ENCODE measurements around the gene MAGI2. TPM values are rescaled to one million over a fixed set of nuclear protein-coding genes. Genes with fewer than 3 reads are reported as not detected.

Gene MAGI2
- polyA plus RNA-seq, 3 donors, result 0.03 to 0.11 TPM; not detected in 1

DNA sequence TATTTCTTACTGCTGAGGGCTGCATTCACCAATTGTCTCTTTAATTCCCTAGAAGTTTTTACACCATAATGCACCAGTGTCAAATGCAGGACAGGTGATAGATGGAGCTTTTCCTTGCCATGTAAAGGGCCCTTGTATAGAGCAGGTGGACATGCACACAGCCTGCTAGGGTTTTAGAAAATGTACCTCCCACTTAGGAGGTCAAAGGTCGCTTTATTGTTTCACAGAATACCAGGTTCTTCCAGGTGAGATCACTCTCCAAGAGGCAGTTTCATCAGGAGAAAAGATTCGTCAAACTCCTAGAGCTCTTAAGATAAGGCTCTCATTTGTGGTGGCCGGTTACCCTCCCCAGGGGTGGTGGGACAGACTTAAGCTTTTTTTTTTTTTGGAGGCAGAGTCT lies 1439.1 kb downstream of the MAGI2 start:
- H3K36me3 Mint-ChIP-seq, result peaks cover 0 to 5% of the 10 kb centered on the region in 2 donors
- no CpG with 5 or more reads among the region's 3 CpGs for WGBS (ENCODE audit: insufficient coverage)
- Histone ChIP-seq H3K36me3 (replicated peaks in 1 of 2; ENCODE audit: control insufficient read depth in 1 of 2, insufficient read depth in 2 of 2, low read length in 2 of 2) (no peaks in the 10 kb centered on the region), H3K4me2 (replicated peaks; ENCODE audit: extremely low read depth, low read length, poor library complexity, severe bottlenecking) (no peak overlapping the region), H3K79me2 (ENCODE audit: insufficient read depth, low read length) (no peaks in the 10 kb centered on the region), H3K27ac (ENCODE audit: low read depth in 1 of 2, low read length in 2 of 2) (no peak overlapping the region), H3K4me3 (replicated peaks in 1 of 3; ENCODE audit: low read depth in 2 of 3, low read length in 3 of 3) (no peak overlapping the region), H2AFZ (ENCODE audit: insufficient read depth, low read depth, low read length, poor library complexity, severe bottlenecking) (no peak overlapping the region), H3K9ac (ENCODE audit: insufficient read depth, low read length, poor library complexity, severe bottlenecking) (no peak overlapping the region), H4K20me1 (ENCODE audit: insufficient read depth, low read length) (no peaks in the 10 kb centered on the region), H3K27me3 (ENCODE audit: control insufficient read depth in 2 of 2, insufficient read depth in 2 of 2, low read length in 2 of 2) (peaks cover 23% of the 10 kb centered on the region in 2 donors), H3K9me3 (replicated peaks in 1 of 2; ENCODE audit: control insufficient read depth in 1 of 2, insufficient read depth in 1 of 2, low read length in 2 of 2) (peaks cover 0 to 7% of the 10 kb centered on the region in 2 donors), H3K4me1 (ENCODE audit: control insufficient read depth in 1 of 2, insufficient read depth in 2 of 2, low read length in 2 of 2) (peaks cover 5 to 8% of the 10 kb centered on the region in 2 donors)
- H3K27me3 Mint-ChIP-seq (ENCODE audit: low read depth in 3 of 3), result peaks cover 21 to 23% (median 22%) of the 10 kb centered on the region in 3 donors
- intact Hi-C loops (cut with micrococcal nuclease), result no loop called here
- no peak overlapping the region for H3K4me3 Mint-ChIP-seq
- TF ChIP-seq, protein P1, sequence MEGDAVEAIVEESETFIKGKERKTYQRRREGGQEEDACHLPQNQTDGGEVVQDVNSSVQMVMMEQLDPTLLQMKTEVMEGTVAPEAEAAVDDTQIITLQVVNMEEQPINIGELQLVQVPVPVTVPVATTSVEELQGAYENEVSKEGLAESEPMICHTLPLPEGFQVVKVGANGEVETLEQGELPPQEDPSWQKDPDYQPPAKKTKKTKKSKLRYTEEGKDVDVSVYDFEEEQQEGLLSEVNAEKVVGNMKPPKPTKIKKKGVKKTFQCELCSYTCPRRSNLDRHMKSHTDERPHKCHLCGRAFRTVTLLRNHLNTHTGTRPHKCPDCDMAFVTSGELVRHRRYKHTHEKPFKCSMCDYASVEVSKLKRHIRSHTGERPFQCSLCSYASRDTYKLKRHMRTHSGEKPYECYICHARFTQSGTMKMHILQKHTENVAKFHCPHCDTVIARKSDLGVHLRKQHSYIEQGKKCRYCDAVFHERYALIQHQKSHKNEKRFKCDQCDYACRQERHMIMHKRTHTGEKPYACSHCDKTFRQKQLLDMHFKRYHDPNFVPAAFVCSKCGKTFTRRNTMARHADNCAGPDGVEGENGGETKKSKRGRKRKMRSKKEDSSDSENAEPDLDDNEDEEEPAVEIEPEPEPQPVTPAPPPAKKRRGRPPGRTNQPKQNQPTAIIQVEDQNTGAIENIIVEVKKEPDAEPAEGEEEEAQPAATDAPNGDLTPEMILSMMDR (IDR thresholded peaks at IDR 0.05), result no peak
- no peak overlapping the region for H3K27ac Mint-ChIP-seq
- peaks cover 7% of the 10 kb centered on the region for H3K4me1 Mint-ChIP-seq
- peaks cover 0 to 5% (median 3%) of the 10 kb centered on the region in 7 donors for H3K9me3 Mint-ChIP-seq
- no peak for DNase-seq

DNA sequence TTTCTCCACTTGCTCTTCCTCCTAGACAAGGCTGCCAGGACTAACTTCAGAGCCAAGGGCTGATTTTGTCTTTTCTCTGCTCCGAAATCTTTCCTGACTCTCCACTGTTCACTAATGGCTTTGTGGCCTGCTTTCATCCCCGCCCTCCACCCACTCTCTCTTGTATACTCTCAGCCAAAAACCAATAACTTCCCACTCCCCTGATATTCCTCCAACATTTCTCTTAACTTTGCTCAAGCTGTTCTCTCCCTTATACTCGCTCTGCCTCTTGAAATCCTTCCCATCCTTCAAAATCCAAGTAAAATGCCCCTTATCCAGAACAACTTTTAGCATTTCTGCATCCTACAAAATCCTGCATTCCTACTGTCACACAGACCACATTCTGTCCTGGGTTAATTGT lies 1440.1 kb downstream of the MAGI2 start:
- peaks cover 15 to 16% of the 10 kb centered on the region in 2 donors for H3K27me3 ChIP-seq (ENCODE audit: control insufficient read depth in 2 of 2, insufficient read depth in 2 of 2, low read length in 2 of 2)
- no peak overlapping the region for H2AFZ ChIP-seq (ENCODE audit: insufficient read depth, low read depth, low read length, poor library complexity, severe bottlenecking)
- H3K9ac ChIP-seq (ENCODE audit: insufficient read depth, low read length, poor library complexity, severe bottlenecking), result no peak overlapping the region
- peaks cover 0 to under 1% of the 10 kb centered on the region in 2 donors for H3K4me1 ChIP-seq (ENCODE audit: control insufficient read depth in 1 of 2, insufficient read depth in 2 of 2, low read length in 2 of 2)
- no peak overlapping the region for H3K27ac ChIP-seq (ENCODE audit: low read depth in 1 of 2, low read length in 2 of 2)
- TF ChIP-seq, protein P1 (IDR thresholded peaks at IDR 0.05), result no peak
- H3K4me2 ChIP-seq (replicated peaks; ENCODE audit: extremely low read depth, low read length, poor library complexity, severe bottlenecking), result no peak overlapping the region
- DNase-seq, result no peak
- H3K79me2 ChIP-seq (ENCODE audit: insufficient read depth, low read length), result no peaks in the 10 kb centered on the region
- H3K4me3 ChIP-seq (replicated peaks in 1 of 3; ENCODE audit: low read depth in 2 of 3, low read length in 3 of 3), result no peak overlapping the region
- Mint-ChIP-seq H3K27ac (peak overlapping the region in 1 of 7 donors; percentile 26), H3K9me3 (peaks cover 0 to 5% (median 2%) of the 10 kb centered on the region in 7 donors), H3K36me3 (peaks cover 0 to 2% of the 10 kb centered on the region in 2 donors), H3K4me3 (no peak overlapping the region), H3K27me3 (ENCODE audit: low read depth in 3 of 3) (peaks cover 14 to 15% (median 15%) of the 10 kb centered on the region in 3 donors), H3K4me1 (peaks cover under 1% of the 10 kb centered on the region)
- H4K20me1 ChIP-seq (ENCODE audit: insufficient read depth, low read length), result no peaks in the 10 kb centered on the region
- WGBS (ENCODE audit: insufficient coverage), result 92% methylated on average over 3 of the region's 3 CpGs
- peaks cover 0 to 2% of the 10 kb centered on the region in 2 donors for H3K9me3 ChIP-seq (replicated peaks in 1 of 2; ENCODE audit: control insufficient read depth in 1 of 2, insufficient read depth in 1 of 2, low read length in 2 of 2)
- intact Hi-C loops (cut with micrococcal nuclease), result no loop called here
- H3K36me3 ChIP-seq (replicated peaks in 1 of 2; ENCODE audit: control insufficient read depth in 1 of 2, insufficient read depth in 2 of 2, low read length in 2 of 2), result no peaks in the 10 kb centered on the region

All from CD14-positive monocyte (primary cell).